ENCODE results near the gene AQP1. TPM values are rescaled to one million over a fixed set of nuclear protein-coding genes. Genes with fewer than 3 reads are reported as not detected.

Gene AQP1
- polyA plus RNA-seq, 2 of the 4 experiments (the other 2 are of a cell fraction), result 0.49 to 0.58 TPM

DNA sequence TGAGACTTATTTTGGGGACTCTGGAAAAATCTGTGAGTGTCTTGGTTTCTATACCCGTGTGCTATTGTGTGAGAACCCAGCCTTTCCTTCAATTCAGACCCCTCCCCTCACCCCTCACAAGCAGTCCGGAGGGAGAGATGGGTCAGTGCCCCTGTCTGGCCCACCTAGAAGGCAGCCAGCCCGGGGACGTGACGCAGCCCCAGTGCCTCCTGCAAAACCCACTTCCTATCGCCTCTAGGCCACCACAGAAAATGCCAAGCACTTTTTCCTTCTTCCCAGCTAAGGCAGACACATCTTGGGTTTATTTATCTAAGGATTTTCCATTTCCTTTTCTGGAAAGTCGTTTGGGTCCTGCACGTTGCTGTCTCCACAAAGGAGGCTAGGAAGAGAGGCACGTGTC lies 11.6 kb upstream of the AQP1 start:
- FAIRE-seq, result no peak
- WGBS (ENCODE audit: missing lambda C conversion rate), result 61% methylated on average over 9 of the region's 9 CpGs
- POLR2A ChIA-PET, result no interaction called here
- H3K4me3 ChIP-seq, result no peak overlapping the region
- ATAC-seq, result no peak
- H3K27ac ChIP-seq, result no peak overlapping the region
- no peak overlapping the region for H3K4me2 ChIP-seq
- TF ChIP-seq FOSL2 (IDR thresholded peaks at IDR 0.05) (no peak), FOSL2 (CRISPR knock-in tag; IDR thresholded peaks at IDR 0.05) (no peak), BHLHE40 (IDR thresholded peaks at IDR 0.05; ENCODE audit: low read depth, low read length) (no peak), EP300 (IDR thresholded peaks at IDR 0.05) (no peak), CBX2 (IDR thresholded peaks at IDR 0.05; ENCODE audit: borderline replicate concordance, low read depth) (no peak), NFE2L2 (conservative IDR thresholded peaks at IDR 0.05; ENCODE audit: low read length) (no peak), EHMT2 (IDR thresholded peaks at IDR 0.05; ENCODE audit: low read depth) (no peak), ZSCAN20 (CRISPR knock-in tag; IDR thresholded peaks at IDR 0.05) (no peak), BCL3 (IDR thresholded peaks at IDR 0.05) (no peak), JUNB (IDR thresholded peaks at IDR 0.05) (no peak), CEBPB (IDR thresholded peaks at IDR 0.05) (no peak), SREBF2 (IDR thresholded peaks at IDR 0.05) (no peak), HDAC2 (IDR thresholded peaks at IDR 0.05) (no peak), ZC3H11A (IDR thresholded peaks at IDR 0.05) (no peak), KDM1A (IDR thresholded peaks at IDR 0.05; ENCODE audit: low read depth) (no peak), RNF2 (IDR thresholded peaks at IDR 0.05; ENCODE audit: borderline replicate concordance, low read depth) (no peak), FOXS1 (CRISPR knock-in tag; IDR thresholded peaks at IDR 0.05) (no peak), SMC3 (IDR thresholded peaks at IDR 0.05) (no peak)
- TF ChIP-seq, protein P1, sequence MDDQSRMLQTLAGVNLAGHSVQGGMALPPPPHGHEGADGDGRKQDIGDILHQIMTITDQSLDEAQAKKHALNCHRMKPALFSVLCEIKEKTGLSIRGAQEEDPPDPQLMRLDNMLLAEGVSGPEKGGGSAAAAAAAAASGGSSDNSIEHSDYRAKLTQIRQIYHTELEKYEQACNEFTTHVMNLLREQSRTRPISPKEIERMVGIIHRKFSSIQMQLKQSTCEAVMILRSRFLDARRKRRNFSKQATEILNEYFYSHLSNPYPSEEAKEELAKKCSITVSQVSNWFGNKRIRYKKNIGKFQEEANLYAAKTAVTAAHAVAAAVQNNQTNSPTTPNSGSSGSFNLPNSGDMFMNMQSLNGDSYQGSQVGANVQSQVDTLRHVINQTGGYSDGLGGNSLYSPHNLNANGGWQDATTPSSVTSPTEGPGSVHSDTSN (IDR thresholded peaks at IDR 0.05), result no peak
- no peaks in the 10 kb centered on the region for H3K9me3 ChIP-seq
- CTCF ChIA-PET, result interaction anchor here (1.2 kb wide), 1 partner anchor 223 kb away, joined by 3 read pairs; no protein-coding TSS in a partner anchor
- DNase-seq (ENCODE audit: low read depth in 1 of 2, low spot score in 1 of 2), result no peak
- peaks cover 8% of the 10 kb centered on the region; the same call in 1 of the 3 replicates for H3K4me1 ChIP-seq

DNA sequence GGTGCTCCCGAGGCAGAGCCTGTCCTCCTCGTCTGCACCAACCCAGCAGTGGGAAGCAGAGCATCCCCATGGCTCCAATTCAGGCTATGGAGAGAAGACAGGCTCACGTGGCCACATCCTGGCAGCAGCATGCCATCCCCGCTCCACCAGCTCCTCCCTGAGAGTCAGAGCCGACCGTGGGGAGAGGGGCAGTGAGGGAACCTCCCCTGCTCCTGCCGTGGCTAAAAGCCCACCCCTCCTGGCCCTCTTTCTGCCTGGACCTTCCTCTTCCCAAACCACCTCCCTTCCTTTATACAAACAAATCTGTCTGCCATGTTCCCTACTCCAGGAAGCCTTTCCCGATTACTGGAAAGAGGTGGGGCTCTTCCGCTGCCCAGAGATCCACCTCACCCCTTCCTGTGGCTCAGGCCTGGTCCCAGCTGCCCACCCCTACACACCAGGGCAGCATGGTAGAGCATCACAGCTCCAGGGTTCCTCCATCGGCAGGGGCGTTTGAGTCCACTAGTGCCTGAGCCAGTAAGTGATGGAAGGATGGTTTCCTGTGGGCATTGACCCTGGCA lies 10.8 kb upstream of the AQP1 start:
- POLR2A ChIA-PET, result no interaction called here
- TF ChIP-seq ZNF302 (CRISPR knock-in tag; IDR thresholded peaks at IDR 0.05), result no peak
- Histone ChIP-seq H3K4me3 (no peak overlapping the region), H3K4me1 (peaks cover 11% of the 10 kb centered on the region; the same call in 2 of the 3 replicates), H3K9me3 (no peaks in the 10 kb centered on the region), H3K27ac (no peak overlapping the region), H3K4me2 (no peak overlapping the region)
- DNase-seq (ENCODE audit: low read depth in 1 of 2, low spot score in 1 of 2), result no peak
- FAIRE-seq, result no peak
- CTCF ChIA-PET, result interaction anchor here (0.8 kb wide), 1 partner anchor 20 kb away, joined by 3 read pairs; no protein-coding TSS in a partner anchor
- WGBS (ENCODE audit: missing lambda C conversion rate), result 77% methylated on average over 11 of the region's 11 CpGs
- no peak for ATAC-seq

DNA sequence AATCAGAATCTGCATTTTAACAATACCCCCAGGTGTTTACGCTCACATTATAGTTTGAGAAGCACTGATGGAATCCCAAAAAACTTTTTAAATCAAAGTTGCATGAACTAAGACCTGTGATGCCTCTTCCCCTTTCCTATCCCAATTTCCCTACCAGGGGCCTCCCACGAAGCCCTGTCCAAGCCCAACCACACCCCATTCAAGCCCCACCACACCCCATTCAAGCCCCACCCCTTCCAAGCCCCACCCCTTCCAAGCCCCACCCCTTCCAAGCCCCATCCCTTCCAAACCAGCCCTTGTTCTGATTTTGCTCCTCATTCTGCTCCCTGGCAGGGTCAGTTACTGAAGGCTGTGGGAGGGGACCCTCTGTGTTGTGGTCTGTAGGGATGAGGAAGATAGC lies 9.8 kb upstream of the AQP1 start:
- no peak for FAIRE-seq
- peak in 1 of 2 experiments; percentile 31; a peak in 1 of 6 replicates for ATAC-seq
- CTCF ChIA-PET, result interaction anchor here (1.0 kb wide), 1 partner anchor 37 kb away, joined by 3 read pairs; no protein-coding TSS in a partner anchor
- H3K27ac ChIP-seq, result no peak overlapping the region
- H3K4me2 ChIP-seq, result no peak overlapping the region
- H3K9me3 ChIP-seq, result no peaks in the 10 kb centered on the region
- H3K4me1 ChIP-seq, result peaks cover 15% of the 10 kb centered on the region; the same call in 2 of the 3 replicates
- WGBS (ENCODE audit: missing lambda C conversion rate), result 85% methylated on average over 2 of the region's 2 CpGs
- no peak for DNase-seq (ENCODE audit: low read depth in 1 of 2, low spot score in 1 of 2)
- H3K4me3 ChIP-seq, result no peak overlapping the region
- POLR2A ChIA-PET, result interaction anchor here (0.7 kb wide), 1 partner anchor 23 kb away, joined by 10 read pairs; no protein-coding TSS in a partner anchor
- TF ChIP-seq RNF2 (IDR thresholded peaks at IDR 0.05; ENCODE audit: borderline replicate concordance, low read depth) (no peak), CBX8 (IDR thresholded peaks at IDR 0.05) (no peak), MYC (IDR thresholded peaks at IDR 0.05; ENCODE audit: borderline replicate concordance, low read length) (no peak), FOSB (CRISPR knock-in tag; IDR thresholded peaks at IDR 0.05) (no peak), HOXB5 (CRISPR knock-in tag; IDR thresholded peaks at IDR 0.05) (no peak), KDM5A (IDR thresholded peaks at IDR 0.05) (no peak), BCL3 (IDR thresholded peaks at IDR 0.05) (no peak), KDM1A (IDR thresholded peaks at IDR 0.05; ENCODE audit: low read depth) (no peak), POLR2A (IDR thresholded peaks at IDR 0.05; ENCODE audit: low read length) (no peak), ESRRA (IDR thresholded peaks at IDR 0.05; ENCODE audit: borderline replicate concordance, low read length) (no peak), GATA3 (IDR thresholded peaks at IDR 0.05; ENCODE audit: borderline replicate concordance) (no peak), MAFK (IDR thresholded peaks at IDR 0.05; ENCODE audit: partially characterized antibody) (no peak), ZC3H11A (IDR thresholded peaks at IDR 0.05) (no peak)

Measured in A549 (cell line).